Tibial artery (tissue), 4 donors: Measurements from ENCODE around the gene PLA1A.

ENCODE experiments used
- DNase-seq, 2 donors: peaks; one replicate each; pipeline ENCODE4 v3.0.0-alpha.2; 2019
- H3K27ac ChIP-seq, 2 donors: fragments of 200-600 bp; sonication (generic) in 1 of 2; 1 replicate in 1 of 2; 2 replicates in 1 of 2; pipeline ENCODE4 v1.5.1; 2018 to 2019; ENCODE audit warnings: mild to moderate bottlenecking in 1 of 2
- H3K27me3 ChIP-seq, 2 donors: fragments of 200-600 bp; sonication (generic) in 1 of 2; one replicate each; pipeline versions ENCODE4 v1.5.1 to v1.6.0; 2016 to 2019
- H3K36me3 ChIP-seq, 3 donors: fragments of 200-600 bp; sonication (generic) in 2 of 3; one replicate each; pipeline ENCODE4 v1.5.1; 2016 to 2019; ENCODE audit warnings: mild to moderate bottlenecking in 2 of 3
- H3K4me1 ChIP-seq, 4 donors: fragments of 200-600 bp; sonication (generic) in 2 of 4; 1 replicate in 3 of 4; 2 replicates in 1 of 4; pipeline ENCODE4 v1.5.1; 2016 to 2019
- H3K4me3 ChIP-seq, 2 donors: fragments of 200-600 bp; sonication (generic) in 1 of 2; 1 replicate in 1 of 2; 2 replicates in 1 of 2; pipeline ENCODE4 v1.5.1; 2018 to 2019; ENCODE audit warnings: mild to moderate bottlenecking in 2 of 2
- H3K9me3 ChIP-seq, 3 donors: fragments of 200-600 bp; sonication (generic) in 1 of 3; one replicate each; pipeline ENCODE4 v1.5.1; 2016 to 2019
- intact Hi-C: fragments of 100-400 bp; cut with DNase I; formaldehyde crosslinking; loops from one replicate; pipeline ENCODE4 v1.15.0; 2023; ENCODE audit warnings: low total_unique reads
- TF ChIP-seq, protein P1 (sequence below), 2 experiments: fragments of 200-600 bp in 1 of 2; fragments of 450-650 bp in 1 of 2; IDR thresholded peaks; one replicate each; pipeline ENCODE4 v1.5.1; 2017 to 2019; ENCODE audit warnings: antibody characterized with exemption in 2 of 2, mild to moderate bottlenecking in 1 of 2, moderate library complexity in 1 of 2

Gene PLA1A

GRCh38 chr3:119624002-119624720, 26.5 kb downstream of the PLA1A start:
- DNase-seq: no peak
- TF ChIP-seq, protein P1, sequence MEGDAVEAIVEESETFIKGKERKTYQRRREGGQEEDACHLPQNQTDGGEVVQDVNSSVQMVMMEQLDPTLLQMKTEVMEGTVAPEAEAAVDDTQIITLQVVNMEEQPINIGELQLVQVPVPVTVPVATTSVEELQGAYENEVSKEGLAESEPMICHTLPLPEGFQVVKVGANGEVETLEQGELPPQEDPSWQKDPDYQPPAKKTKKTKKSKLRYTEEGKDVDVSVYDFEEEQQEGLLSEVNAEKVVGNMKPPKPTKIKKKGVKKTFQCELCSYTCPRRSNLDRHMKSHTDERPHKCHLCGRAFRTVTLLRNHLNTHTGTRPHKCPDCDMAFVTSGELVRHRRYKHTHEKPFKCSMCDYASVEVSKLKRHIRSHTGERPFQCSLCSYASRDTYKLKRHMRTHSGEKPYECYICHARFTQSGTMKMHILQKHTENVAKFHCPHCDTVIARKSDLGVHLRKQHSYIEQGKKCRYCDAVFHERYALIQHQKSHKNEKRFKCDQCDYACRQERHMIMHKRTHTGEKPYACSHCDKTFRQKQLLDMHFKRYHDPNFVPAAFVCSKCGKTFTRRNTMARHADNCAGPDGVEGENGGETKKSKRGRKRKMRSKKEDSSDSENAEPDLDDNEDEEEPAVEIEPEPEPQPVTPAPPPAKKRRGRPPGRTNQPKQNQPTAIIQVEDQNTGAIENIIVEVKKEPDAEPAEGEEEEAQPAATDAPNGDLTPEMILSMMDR (IDR thresholded peaks at IDR 0.05): no peak
- intact Hi-C loops: no loop called here
- Histone ChIP-seq H3K4me1 (peaks cover 0 to 25% (median 0%) of the 10 kb centered on the region in 4 donors), H3K9me3 (no peaks in the 10 kb centered on the region), H3K27ac (no peak overlapping the region), H3K27me3 (no peaks in the 10 kb centered on the region), H3K36me3 (no peaks in the 10 kb centered on the region), H3K4me3 (no peak overlapping the region)

DNA sequence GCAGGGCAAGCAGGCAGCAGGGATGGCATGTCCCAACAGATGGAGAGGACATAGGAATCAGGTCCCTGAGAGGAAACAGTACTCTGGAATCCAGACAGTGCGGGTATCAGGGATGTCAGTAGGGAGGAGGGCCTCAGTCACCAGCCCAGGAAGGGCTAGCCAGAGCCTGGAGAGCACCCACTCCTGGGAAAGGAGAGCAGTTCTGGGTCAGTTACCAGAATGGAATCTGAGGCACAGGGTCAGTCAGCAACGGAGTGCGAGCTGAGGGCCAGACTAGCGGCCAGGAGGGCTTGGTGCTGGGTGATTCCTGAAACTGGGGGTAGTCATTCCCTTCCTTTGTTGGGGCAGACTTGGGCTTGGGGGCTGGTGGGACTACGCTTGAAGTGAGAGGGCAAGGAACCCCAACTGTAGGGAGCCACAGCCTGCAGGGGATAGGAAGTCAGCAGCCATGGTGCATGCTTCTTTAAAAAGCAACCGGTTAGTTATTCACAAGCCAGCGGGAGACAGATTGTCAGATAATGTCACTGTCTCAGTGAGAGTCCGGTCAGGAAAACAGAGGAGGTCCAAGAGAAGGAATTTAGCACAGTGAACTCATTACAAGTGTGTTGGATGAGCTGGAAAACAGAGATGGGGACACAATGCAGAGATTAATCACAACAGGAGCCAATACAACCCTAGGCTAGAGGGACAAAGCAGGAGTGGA, 27.9 kb downstream of the PLA1A start:
- DNase-seq: no peak
- Histone ChIP-seq H3K9me3 (no peaks in the 10 kb centered on the region), H3K27me3 (no peaks in the 10 kb centered on the region), H3K27ac (no peak overlapping the region), H3K4me1 (peaks cover 0 to 38% (median 0%) of the 10 kb centered on the region in 4 donors), H3K4me3 (no peak overlapping the region), H3K36me3 (no peaks in the 10 kb centered on the region)
- TF ChIP-seq, protein P1 (IDR thresholded peaks at IDR 0.05): no peak
- intact Hi-C loops: no loop called here

DNA sequence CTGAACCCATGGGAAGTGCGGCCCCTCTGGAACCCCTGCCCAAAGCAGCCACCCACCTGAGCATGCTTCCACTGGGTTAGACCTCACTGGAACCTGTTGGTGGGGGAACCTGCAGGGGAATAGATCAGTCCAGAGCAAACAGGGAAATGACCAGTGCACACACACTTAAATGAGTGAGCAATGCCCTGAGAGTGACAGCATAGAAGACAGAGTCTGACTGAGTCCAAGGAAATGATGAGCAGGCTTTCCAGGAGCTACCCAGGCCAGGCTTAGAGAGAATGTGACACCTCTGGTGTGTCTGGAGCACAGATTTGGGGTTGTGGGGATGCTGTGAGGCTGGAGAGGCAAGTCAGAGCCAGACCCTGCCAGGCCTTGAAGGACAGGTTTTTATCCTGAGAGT, 28.5 kb downstream of the PLA1A start:
- TF ChIP-seq, protein P1 (IDR thresholded peaks at IDR 0.05): no peak
- H3K27me3 ChIP-seq: no peaks in the 10 kb centered on the region
- H3K4me3 ChIP-seq: no peak overlapping the region
- H3K4me1 ChIP-seq: peaks cover 0 to 42% (median 0%) of the 10 kb centered on the region in 4 donors
- no peak for DNase-seq
- no peaks in the 10 kb centered on the region for H3K9me3 ChIP-seq
- intact Hi-C loops: no loop called here
- no peaks in the 10 kb centered on the region for H3K36me3 ChIP-seq
- no peak overlapping the region for H3K27ac ChIP-seq

GRCh38 chr3:119627461-119627860, 29.8 kb downstream of the PLA1A start:
- H3K27me3 ChIP-seq: no peaks in the 10 kb centered on the region
- H3K4me3 ChIP-seq: no peak overlapping the region
- TF ChIP-seq, protein P1 (IDR thresholded peaks at IDR 0.05): no peak
- DNase-seq: peak in 1 of 2 donors; percentile 53
- no peaks in the 10 kb centered on the region for H3K9me3 ChIP-seq
- H3K4me1 ChIP-seq: peaks cover 0 to 52% (median 0%) of the 10 kb centered on the region in 4 donors
- H3K36me3 ChIP-seq: no peaks in the 10 kb centered on the region
- peak overlapping the region; percentile 36 to 40 for H3K27ac ChIP-seq
- intact Hi-C loops: no loop called here

GRCh38 chr3:119628390-119628789, 30.7 kb downstream of the PLA1A start:
- Histone ChIP-seq H3K9me3 (no peaks in the 10 kb centered on the region), H3K4me3 (no peak overlapping the region), H3K27ac (peak overlapping the region; percentile 36 to 40), H3K27me3 (no peaks in the 10 kb centered on the region), H3K36me3 (no peaks in the 10 kb centered on the region), H3K4me1 (peaks cover 0 to 52% (median 0%) of the 10 kb centered on the region in 4 donors)
- no peak for DNase-seq
- TF ChIP-seq, protein P1 (IDR thresholded peaks at IDR 0.05): no peak
- intact Hi-C loops: no loop called here
